Ovary (tissue), 9 donors: Measurements from ENCODE around the gene CRTC1. TPM values are rescaled to one million over a fixed set of nuclear protein-coding genes. Genes with fewer than 3 reads are reported as not detected.

Experiments
- DNase-seq, 5 donors: peaks; one replicate each; pipeline ENCODE4 v3.0.0-alpha.2; 2019 to 2020
- H3K27ac ChIP-seq, 2 donors: fragments of 200-600 bp; one replicate each; pipeline versions ENCODE4 v1.5.1 to v1.8.0; 2019 to 2022
- H3K27me3 ChIP-seq: fragments of 200-600 bp; one replicate; pipeline ENCODE4 v1.8.0; 2022
- H3K36me3 ChIP-seq: fragments of 200-600 bp; sonication (generic); one replicate; pipeline ENCODE4 v1.5.1; 2019
- H3K4me1 ChIP-seq: one replicate; pipeline ENCODE4 v1.8.1; 2013; ENCODE audit warnings: mild to moderate bottlenecking, moderate library complexity; ENCODE audit not compliant: insufficient read depth
- H3K4me3 ChIP-seq: fragments of 200-600 bp; sonication (generic); one replicate; pipeline ENCODE4 v1.5.1; 2017
- H3K9me3 ChIP-seq, 2 donors: fragments of 200-600 bp in 1 of 2; sonication (generic) in 1 of 2; one replicate each; pipeline versions ENCODE4 v1.5.1 to v1.8.1; 2013 to 2019; ENCODE audit warnings: mild to moderate bottlenecking in 1 of 2, moderate library complexity in 1 of 2
- EP300 ChIP-seq: sonication (generic); formaldehyde crosslinking; IDR thresholded peaks from one replicate; pipeline ENCODE4 v1.6.1; 2017; ENCODE audit warnings: antibody characterized with exemption
- POLR2A ChIP-seq: fragments of 450-650 bp; IDR thresholded peaks from one replicate; pipeline ENCODE4 v1.6.1; 2017; ENCODE audit warnings: antibody characterized with exemption, mild to moderate bottlenecking, moderate library complexity
- WGBS, 3 donors: extraction: QIAGEN DNeasy Blood & Tissue Kit in 1 of 3; methylation state at CpG; one replicate each; pipeline versions ENCODE4 v1.1.5 to v1.1.7; 2013 to 2017; 5-methylcytosine and 5-hydroxymethylcytosine counted together
- intact Hi-C, 4 donors: fragments of 100-400 bp; cut with DNase I; formaldehyde crosslinking; loops; one replicate each; pipeline versions ENCODE4 v1.11.0 to v1.15.1; 2022 to 2023
- polyA plus RNA-seq, 2 donors: library from polyadenylated mRNA; stranded (reverse); fragments of 200-250 nt in 1 of 2; fragments of 350-450 nt in 1 of 2; fragmentation: Illumina TruSeq in 1 of 2; extraction: RNeasy Lipid Tissue Mini Kit (QIAGEN cat#74804) in 1 of 2; gene quantifications; one replicate each; pipeline ENCODE4 v1.2.3, GENCODE V29; 2013 to 2014
- total RNA-seq, 7 donors: library from RNA; depleted of rRNA in 2 of 7; stranded (reverse); fragments of >200 nt in 2 of 7; fragmentation: NEBNext Ultra II Directional in 3 of 7; extraction: Animal tissue kit (Norgen Biotek cat#: 25700) in 3 of 7; gene quantifications; one replicate each; pipeline versions ENCODE4 v1.1.0 to v1.2.4, GENCODE V29; 2016 to 2023
- TF ChIP-seq, protein P1 (sequence below), 3 donors: fragments of 450-650 bp in 2 of 3; fragments of 200-600 bp in 1 of 3; IDR thresholded peaks; one replicate each; pipeline versions ENCODE4 v1.5.1 to v1.8.0; 2016 to 2022; ENCODE audit warnings: antibody characterized with exemption in 3 of 3, mild to moderate bottlenecking in 1 of 3
- donor health status: DM: no; HTN: no; CAD: no; lungs with moderate emphysema.
- donor health status: DM: no; HTN: no; CAD: no.
- donor health status: Bipolar disorder and iron deficiency.
- donor health status: DM: yes; HTN: yes; CAD: no.
- donor health status: DM: no; HTN: no; CAD: no.
- donor health status: DM: yes; HTN: yes; CAD: no.

Gene CRTC1
- total and polyA plus RNA-seq, 9 donors, result 2.3 to 19.5 (median 12.9) TPM

DNA sequence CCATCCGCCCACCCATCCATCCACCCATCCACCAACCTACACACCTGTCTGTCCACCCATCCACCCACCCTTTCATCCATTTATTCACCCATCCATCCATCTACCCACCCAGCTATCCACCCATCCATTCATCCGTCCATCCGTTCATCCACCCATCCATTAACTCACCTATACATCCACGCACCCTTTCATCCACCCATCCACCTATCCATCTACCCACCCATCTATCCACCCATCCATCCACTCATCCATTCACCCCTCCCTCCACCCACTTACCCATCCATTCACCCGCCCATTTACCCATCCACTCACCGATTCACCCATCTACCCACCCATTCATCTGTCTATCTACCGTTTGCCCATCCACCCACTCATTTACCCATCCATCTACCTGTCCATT, 29.0 kb upstream of the CRTC1 start:
- WGBS, 3 donors, result 96 to 97% (median 97%) methylated on average over 7 of the region's 7 CpGs
- H3K4me3 ChIP-seq, result no peak overlapping the region
- H3K36me3 ChIP-seq, result no peaks in the 10 kb centered on the region
- DNase-seq, result no peak
- intact Hi-C loops, result no loop called here
- TF ChIP-seq, protein P1, sequence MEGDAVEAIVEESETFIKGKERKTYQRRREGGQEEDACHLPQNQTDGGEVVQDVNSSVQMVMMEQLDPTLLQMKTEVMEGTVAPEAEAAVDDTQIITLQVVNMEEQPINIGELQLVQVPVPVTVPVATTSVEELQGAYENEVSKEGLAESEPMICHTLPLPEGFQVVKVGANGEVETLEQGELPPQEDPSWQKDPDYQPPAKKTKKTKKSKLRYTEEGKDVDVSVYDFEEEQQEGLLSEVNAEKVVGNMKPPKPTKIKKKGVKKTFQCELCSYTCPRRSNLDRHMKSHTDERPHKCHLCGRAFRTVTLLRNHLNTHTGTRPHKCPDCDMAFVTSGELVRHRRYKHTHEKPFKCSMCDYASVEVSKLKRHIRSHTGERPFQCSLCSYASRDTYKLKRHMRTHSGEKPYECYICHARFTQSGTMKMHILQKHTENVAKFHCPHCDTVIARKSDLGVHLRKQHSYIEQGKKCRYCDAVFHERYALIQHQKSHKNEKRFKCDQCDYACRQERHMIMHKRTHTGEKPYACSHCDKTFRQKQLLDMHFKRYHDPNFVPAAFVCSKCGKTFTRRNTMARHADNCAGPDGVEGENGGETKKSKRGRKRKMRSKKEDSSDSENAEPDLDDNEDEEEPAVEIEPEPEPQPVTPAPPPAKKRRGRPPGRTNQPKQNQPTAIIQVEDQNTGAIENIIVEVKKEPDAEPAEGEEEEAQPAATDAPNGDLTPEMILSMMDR (IDR thresholded peaks at IDR 0.05), result no peak
- no peak for TF ChIP-seq EP300
- TF ChIP-seq POLR2A, result no peak
- H3K27ac ChIP-seq, result no peak overlapping the region
- no peaks in the 10 kb centered on the region for H3K9me3 ChIP-seq
- no peaks in the 10 kb centered on the region for H3K27me3 ChIP-seq
- H3K4me1 ChIP-seq, result peaks cover 20% of the 10 kb centered on the region

DNA sequence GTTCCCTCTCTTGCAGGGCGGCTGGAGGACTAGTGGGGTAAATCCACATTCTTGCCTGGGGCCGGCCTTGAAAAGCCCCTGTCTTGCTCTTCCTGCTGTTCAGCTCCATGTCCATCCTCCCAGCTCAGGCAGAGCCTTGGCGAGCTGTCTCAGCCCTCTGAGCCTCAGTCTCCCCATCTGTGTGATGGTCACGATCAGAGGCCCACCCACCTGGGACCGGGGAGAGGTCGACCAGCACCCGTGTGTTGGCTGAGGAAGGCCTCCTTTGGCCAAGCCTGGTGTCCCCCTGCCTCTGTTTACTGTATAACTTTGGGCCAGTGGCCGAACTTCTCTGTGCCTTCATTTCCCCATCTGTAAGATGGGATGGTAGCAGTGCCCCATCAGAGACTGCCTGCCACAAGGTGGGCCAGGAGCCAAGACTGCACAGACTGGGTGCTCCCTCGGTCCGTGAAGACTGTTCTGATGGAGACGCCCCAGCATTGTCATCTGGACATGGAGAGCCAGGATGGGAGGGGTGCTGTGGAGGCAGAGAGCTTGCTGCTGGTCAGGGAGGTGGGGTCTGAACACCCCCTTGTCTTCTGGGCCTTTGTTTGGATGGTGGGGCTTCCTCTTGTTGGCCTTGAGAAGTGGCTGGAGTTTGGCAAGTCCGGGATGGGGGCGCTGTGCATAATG, 28.2 kb upstream of the CRTC1 start:
- DNase-seq, result no peak
- Histone ChIP-seq H3K36me3 (no peaks in the 10 kb centered on the region), H3K27me3 (no peaks in the 10 kb centered on the region), H3K9me3 (no peaks in the 10 kb centered on the region), H3K4me1 (peaks cover 17% of the 10 kb centered on the region), H3K4me3 (no peak overlapping the region), H3K27ac (no peak overlapping the region)
- TF ChIP-seq, protein P1 (IDR thresholded peaks at IDR 0.05), result no peak
- TF ChIP-seq POLR2A (no peak), EP300 (no peak)
- intact Hi-C loops, result no loop called here
- WGBS, 3 donors, result 93 to 94% (median 94%) methylated on average over 13 of the region's 13 CpGs

DNA sequence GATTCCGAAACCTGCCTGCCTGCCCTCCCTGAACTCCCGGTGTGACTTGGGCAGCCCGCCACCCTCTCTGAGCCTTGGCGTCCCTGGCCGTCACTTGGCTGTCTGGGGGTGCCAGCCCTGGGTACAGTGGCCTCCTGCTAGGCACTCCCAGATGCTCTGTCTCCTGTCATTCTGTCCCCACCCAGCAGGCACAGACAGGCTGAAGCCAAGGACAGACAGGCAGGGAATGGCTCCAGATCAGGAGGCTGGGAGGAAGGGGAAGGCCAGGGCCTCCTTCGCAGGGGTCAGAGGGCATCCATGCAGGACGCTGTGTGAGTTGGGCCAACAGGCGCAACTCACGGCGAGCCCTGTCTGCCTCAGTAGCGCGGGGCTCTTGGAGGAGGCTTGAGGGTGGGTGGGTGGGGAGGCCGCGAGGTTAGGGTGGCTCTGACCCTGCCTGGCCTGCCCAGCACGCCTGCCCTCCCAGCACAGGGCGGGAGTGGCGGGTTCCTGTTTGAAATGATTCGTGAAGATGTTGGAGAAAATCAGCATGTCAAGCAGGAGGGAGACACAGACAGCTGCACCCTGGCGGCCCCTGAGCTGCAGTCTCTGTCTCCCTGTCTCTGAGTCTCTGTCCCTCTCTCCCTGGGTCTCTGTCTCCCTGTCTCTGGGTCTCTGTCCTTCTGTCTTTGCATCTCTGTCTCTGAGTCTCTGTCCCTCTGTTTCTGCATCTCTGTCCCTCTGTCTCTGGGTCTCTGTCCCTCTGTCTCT, 27.0 kb upstream of the CRTC1 start:
- Histone ChIP-seq H3K27me3 (no peaks in the 10 kb centered on the region), H3K27ac (no peak overlapping the region), H3K9me3 (no peaks in the 10 kb centered on the region), H3K36me3 (no peaks in the 10 kb centered on the region), H3K4me1 (peaks cover 8% of the 10 kb centered on the region), H3K4me3 (no peak overlapping the region)
- DNase-seq, result no peak
- TF ChIP-seq, protein P1 (IDR thresholded peaks at IDR 0.05), result no peak
- TF ChIP-seq POLR2A (no peak), EP300 (no peak)
- WGBS, 3 donors, result 78 to 80% (median 79%) methylated on average over 19 of the region's 19 CpGs
- intact Hi-C loops, result no loop called here

DNA sequence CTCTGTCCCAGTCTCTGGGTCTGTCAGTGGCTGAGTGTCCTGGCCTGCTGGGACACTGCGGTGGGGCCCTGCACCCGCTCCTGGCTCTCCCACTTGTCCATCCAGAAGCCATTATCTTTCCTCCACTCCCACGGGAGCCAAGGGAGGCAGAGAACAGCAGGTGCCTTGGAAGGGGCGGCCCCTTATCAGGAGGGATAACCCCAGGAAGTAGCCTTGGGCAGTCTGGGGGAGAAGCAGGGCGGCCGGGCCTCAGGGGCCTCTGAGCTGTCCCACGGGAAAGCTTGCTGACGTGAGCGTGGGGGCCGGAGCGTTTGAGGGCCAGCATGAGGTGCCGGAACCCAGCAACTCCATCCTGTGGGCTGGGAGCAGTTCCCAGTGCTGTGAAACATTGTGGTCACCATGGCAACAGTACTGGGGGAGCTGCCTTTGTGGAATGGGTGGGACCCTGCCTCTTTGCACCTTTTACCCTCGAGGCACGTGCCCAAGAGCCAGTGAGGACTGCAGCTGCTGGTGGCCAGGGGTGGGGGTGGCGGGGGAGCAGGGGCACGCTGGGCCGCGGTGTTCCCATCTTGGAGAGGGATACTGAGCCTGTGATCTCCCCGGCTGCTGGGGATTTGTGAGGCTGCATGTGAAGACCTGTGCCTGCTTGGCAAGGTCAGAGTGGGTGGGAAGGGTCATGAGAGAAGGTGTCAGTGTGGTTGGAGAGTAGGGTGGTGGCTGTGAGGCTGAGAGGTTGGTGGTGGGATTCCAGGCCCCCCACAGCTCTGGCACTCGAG, 25.7 kb upstream of the CRTC1 start:
- peak; percentile 83 to 92 (median 89) for DNase-seq
- Histone ChIP-seq H3K4me1 (peaks cover 8% of the 10 kb centered on the region), H3K9me3 (no peaks in the 10 kb centered on the region), H3K36me3 (no peaks in the 10 kb centered on the region), H3K4me3 (no peak overlapping the region), H3K27ac (no peak overlapping the region), H3K27me3 (no peaks in the 10 kb centered on the region)
- WGBS, 3 donors, result 10 to 11% (median 11%) methylated on average over 18 to 20 of the region's 20 CpGs
- TF ChIP-seq EP300 (peak; percentile 66), POLR2A (no peak)
- TF ChIP-seq, protein P1 (IDR thresholded peaks at IDR 0.05), result no peak
- intact Hi-C loops, result no loop called here
